GM20000 (cell line): ENCODE measurements around the gene DDX52.

Experiments used
- DNase-seq: peaks from one replicate; pipeline ENCODE4 v3.0.0; 2012; ENCODE audit warnings: low spot score
- CTCF ChIP-seq: IDR thresholded peaks from 2 replicates; pipeline ENCODE4 v1.5.1; 2012; ENCODE audit warnings: mild to moderate bottlenecking, control low read depth; ENCODE audit errors: extremely low read depth, missing control alignments

DDX52 gene

GRCh38 chr17:37667039-37667438, 23.8 kb upstream of the DDX52 start:
- no peak for TF ChIP-seq CTCF
- DNase-seq = no peak

- DNase-seq = no peak
- no peak for TF ChIP-seq CTCF
These were observed 21.0 kb upstream of the DDX52 start for GRCh38 chr17:37664214-37664613.

- TF ChIP-seq CTCF = no peak
- no peak for DNase-seq
These were observed 19.1 kb upstream of the DDX52 start for GRCh38 chr17:37662353-37662752.

GRCh38 chr17:37661400-37662014, 18.3 kb upstream of the DDX52 start:
- no peak for TF ChIP-seq CTCF
- DNase-seq = no peak

- no peak for DNase-seq
- TF ChIP-seq CTCF = no peak
These were observed 16.7 kb upstream of the DDX52 start for GRCh38 chr17:37659925-37660324.

- no peak for DNase-seq
- TF ChIP-seq CTCF = no peak
These were observed 14.0 kb upstream of the DDX52 start for GRCh38 chr17:37657202-37657601.

- no peak for DNase-seq
- TF ChIP-seq CTCF = no peak
These were observed 8.6 kb upstream of the DDX52 start for GRCh38 chr17:37651849-37652248.
